ENCODE data around the gene MAPK11.

Gene MAPK11

DNA sequence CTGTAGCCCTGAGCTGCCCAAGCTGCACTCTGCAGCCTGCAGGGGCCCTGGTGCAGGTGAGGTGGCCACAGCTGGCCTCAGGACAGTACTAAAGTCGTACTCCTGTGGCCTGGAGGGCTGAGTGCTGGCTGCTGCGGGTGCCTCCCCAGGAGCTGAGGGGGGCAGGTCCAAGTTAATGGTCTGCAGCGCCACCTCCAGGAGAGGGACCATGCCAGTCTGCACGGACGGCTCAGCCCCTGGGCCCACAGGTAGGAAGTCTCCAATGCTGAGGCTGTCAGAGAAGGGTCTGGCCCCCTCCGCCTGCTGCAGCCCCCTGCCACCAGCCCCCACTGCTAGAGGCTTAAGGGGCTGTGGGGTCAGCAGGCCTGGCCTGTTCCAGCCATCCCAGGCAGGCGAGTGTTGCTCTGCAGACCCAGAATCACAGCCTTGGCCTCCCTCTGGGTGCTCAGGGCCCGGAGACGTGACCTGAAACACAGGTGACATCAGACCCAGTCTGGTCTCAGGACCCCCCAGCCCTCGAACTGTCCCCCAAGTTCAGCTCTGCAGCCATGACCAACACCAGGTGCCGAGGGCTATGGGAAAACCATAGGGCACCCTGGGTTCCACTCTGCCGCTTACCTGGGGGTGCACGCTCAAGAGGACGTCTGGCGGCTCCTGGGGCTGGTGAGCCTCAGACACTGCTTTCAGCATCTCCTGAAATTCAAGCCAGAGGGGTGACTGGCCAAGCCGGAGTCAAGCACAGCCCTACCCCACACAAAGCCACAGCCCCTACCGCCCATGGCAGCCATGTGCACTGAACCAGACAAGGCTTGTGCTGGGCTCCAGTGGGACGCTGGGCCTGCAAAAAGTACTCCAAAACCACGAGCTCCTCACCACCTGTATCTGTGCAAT lies 48.5 kb downstream of the MAPK11 start:
- no peak for DNase-seq

GRCh38 chr22:50220603-50221409 lies 49.4 kb downstream of the MAPK11 start:
- DNase-seq = no peak

DNA sequence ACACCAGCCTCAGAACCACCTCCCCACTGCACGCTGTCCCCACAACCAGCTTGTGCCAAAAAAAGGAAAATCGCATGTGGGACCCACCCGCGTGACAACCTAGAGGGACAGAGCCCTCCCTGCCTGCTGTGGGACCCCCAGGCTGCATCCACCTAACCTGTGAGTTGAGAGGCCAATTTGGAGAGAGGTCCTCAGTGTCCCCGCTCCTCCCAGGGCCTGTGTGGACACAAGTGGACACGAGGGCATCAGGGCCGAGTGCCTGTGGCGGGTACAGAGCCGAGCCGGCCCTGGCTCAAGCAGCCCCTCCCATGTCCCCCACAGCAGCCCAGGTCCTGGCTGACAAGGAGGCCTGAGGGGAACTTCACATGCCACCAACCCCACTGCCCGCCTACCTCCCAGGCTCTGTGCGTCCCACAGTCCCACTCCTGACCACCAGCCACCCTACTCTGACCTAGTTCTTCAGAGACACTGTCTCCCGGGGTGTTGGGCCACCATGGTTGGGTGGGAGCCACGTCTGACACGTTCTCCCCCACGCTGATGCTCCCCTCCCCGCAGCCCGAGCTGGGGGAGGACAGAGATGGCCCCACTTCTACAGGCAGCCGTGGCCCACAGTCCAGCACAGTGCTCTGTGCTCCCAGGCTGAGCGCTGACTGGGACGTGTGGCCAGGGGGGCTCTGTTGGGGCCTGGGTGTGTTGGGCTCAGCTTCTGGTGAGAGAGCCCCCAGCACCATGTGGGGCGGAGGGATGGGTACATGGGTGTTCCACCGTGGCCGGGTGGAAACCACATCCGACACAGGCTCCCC lies 50.2 kb downstream of the MAPK11 start:
- no peak for DNase-seq

GRCh38 chr22:50218996-50219727 lies 51.0 kb downstream of the MAPK11 start:
- DNase-seq = peak; percentile 57

GRCh38 chr22:50218153-50218995 lies 51.8 kb downstream of the MAPK11 start:
- DNase-seq = no peak

DNA sequence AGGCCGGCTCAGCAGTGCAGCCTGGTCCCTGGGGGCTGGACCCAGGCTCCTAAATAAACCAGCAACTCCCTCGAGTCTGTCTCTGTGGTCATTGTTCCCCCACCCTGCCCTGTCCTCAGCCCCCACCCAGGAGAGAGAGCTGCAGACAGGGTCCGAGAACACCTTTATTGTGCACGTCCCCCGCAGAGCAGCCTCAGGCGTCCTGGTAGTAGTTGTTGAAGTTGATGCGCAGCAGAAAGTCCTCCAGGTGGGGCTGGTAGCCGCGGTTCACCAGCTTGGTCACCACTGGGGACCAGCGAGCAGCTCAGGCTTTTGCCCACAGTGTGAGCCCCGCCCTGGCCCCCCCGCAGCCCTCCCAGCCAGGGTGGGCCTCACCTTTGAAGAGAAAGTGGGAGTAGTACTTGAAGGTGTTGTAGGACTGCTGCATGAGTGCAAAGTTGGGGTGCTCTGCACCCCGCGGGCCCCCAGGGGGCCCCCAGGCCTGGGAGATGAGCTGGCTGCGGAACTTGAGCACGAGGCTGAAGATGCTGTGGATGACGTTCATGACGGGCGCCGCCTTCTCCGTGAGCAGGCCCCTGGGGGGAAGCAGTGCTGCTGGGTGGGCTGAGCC lies 52.5 kb downstream of the MAPK11 start:
- DNase-seq = no peak

DNA sequence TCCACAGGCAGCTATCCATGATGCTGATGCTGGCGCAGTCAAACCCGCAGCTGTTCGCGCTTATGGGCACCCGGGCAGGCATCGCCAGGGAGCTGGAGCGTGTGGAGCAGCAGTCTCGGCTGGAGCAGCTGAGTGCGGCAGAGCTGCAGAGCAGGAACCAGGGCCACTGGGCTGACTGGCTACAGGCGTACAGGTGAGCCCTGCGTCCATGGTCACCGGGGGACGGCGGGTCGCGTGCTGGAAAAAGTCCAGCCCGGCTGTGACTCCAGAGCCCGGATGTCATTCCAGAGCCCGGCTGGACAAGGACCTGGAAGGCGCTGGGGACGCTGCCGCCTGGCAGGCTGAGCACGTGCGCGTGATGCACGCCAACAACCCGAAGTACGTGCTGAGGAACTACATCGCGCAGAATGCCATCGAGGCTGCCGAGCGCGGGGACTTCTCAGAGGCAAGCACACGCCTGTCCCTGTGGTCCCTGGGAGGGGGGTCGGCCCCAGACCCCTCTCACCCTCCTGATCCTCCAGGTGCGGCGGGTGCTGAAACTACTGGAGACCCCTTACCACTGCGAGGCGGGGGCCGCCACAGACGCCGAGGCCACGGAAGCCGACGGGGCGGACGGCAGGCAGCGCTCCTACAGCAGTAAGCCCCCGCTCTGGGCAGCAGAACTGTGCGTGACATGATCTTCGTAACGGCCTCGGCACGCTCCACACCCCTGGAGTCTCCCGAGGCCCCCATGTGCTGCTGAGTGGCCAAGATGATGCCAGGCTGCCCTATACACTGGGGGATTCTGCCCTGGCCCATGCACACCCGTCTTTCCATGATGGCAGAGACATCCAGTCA lies 53.3 kb downstream of the MAPK11 start:
- DNase-seq = no peak

- no peak for DNase-seq
Observed at GRCh38 chr22:50216055-50216683, 54.0 kb downstream of the MAPK11 start.

- DNase-seq = no peak
Observed at GRCh38 chr22:50215297-50216054, 54.7 kb downstream of the MAPK11 start.
